Endothelial cell of umbilical vein (primary cell): Measurements from ENCODE around the gene PRMT9. TPM values are rescaled to one million over a fixed set of nuclear protein-coding genes. Genes with fewer than 3 reads are reported as not detected.

Experiments
- BruUV-seq: library from RNA; stranded (reverse); fragments of 400-500 nt; replicated peaks from 2 replicates; lab custom pipeline; 2021; lab: Mats Ljungman, UMichigan
- CTCF ChIA-PET: fragments of 300-600, 350-600 bp; sonication (Branson Sonifier 250); formaldehyde crosslinking; loops from one replicate; lab custom pipeline; 2021; ENCODE audit warnings: antibody characterized with exemption, inconsistent platforms; lab: Charles Lee
- POLR2A ChIA-PET: fragments of 300-600, 350-600 bp; sonication (Branson Sonifier 250); formaldehyde crosslinking; loops from one replicate; lab custom pipeline; 2021; ENCODE audit warnings: antibody characterized with exemption, inconsistent platforms; lab: Charles Lee
- DNase-seq: peaks from one replicate; pipeline ENCODE4 v3.0.0-alpha.2; 2011; ENCODE audit warnings: low read depth, low spot score
- FAIRE-seq: peaks from 2 replicates; lab custom pipeline; 2011; peaks lifted over from hg19 to GRCh38; lab: Jason Lieb, UNC
- H2AFZ ChIP-seq: 2 replicates; pipeline ENCODE4 v1.6.0; 2012; ENCODE audit warnings: low read depth, low read length, control low read depth, inconsistent platforms
- H3K27ac ChIP-seq: 2 replicates; pipeline ENCODE4 v1.5.1; 2011; ENCODE audit warnings: low read depth, mild to moderate bottlenecking, control low read depth, low read length, moderate library complexity; ENCODE audit not compliant: insufficient read depth
- H3K27me3 ChIP-seq, 2 experiments: 2 replicates each; pipeline versions ENCODE4 v1.6.0 to v1.6.1; 2011; ENCODE audit warnings: low read length in 2 of 2, mixed read lengths in 1 of 2; ENCODE audit not compliant: control insufficient read depth in 2 of 2, insufficient read depth in 2 of 2
- H3K36me3 ChIP-seq, 2 experiments: 2 replicates in 1 of 2; 3 replicates in 1 of 2; pipeline ENCODE4 v1.5.1; 2011; ENCODE audit warnings: low read length in 2 of 2, mild to moderate bottlenecking in 1 of 2, moderate library complexity in 1 of 2; ENCODE audit not compliant: control insufficient read depth in 2 of 2, insufficient read depth in 2 of 2; ENCODE audit errors: extremely low read depth in 1 of 2
- H3K4me1 ChIP-seq: 3 replicates; pipeline ENCODE4 v1.5.1; 2011; ENCODE audit warnings: mild to moderate bottlenecking, low read length; ENCODE audit not compliant: control insufficient read depth, insufficient read depth; ENCODE audit errors: extremely low read depth
- H3K4me2 ChIP-seq: 2 replicates; pipeline ENCODE4 v1.6.1; 2011; ENCODE audit warnings: low read length, control low read depth, mixed read lengths; ENCODE audit not compliant: insufficient read depth
- H3K4me3 ChIP-seq, 3 experiments: fragments of 200-600 bp in 1 of 3; sonication (generic), shearing (Covaris generic) in 1 of 3; replicated peaks in 1 of 3; 2 replicates each; pipeline ENCODE4 v1.5.1; 2011 to 2016; ENCODE audit warnings: control low read depth in 3 of 3, low read length in 3 of 3, mild to moderate bottlenecking in 2 of 3, inconsistent platforms in 1 of 3, low read depth in 1 of 3, moderate library complexity in 1 of 3; ENCODE audit not compliant: insufficient read depth in 1 of 3
- H3K79me2 ChIP-seq: 2 replicates; pipeline ENCODE4 v1.6.0; 2012; ENCODE audit warnings: low read length, inconsistent platforms; ENCODE audit not compliant: control insufficient read depth, insufficient read depth
- H3K9ac ChIP-seq: replicated peaks from 2 replicates; pipeline ENCODE3; 2011; ENCODE audit warnings: low read length, control low read depth; ENCODE audit not compliant: insufficient read depth; ENCODE audit errors: extremely low read depth
- H3K9me1 ChIP-seq: replicated peaks from 3 replicates; pipeline ENCODE4 v1.6.0; 2011; ENCODE audit warnings: mild to moderate bottlenecking, low read length; ENCODE audit not compliant: control insufficient read depth, insufficient read depth; ENCODE audit errors: extremely low read depth
- H3K9me3 ChIP-seq: replicated peaks from 2 replicates; pipeline ENCODE4 v1.5.1; 2012; ENCODE audit warnings: low read length, inconsistent platforms; ENCODE audit not compliant: control insufficient read depth, insufficient read depth
- H4K20me1 ChIP-seq: replicated peaks from 2 replicates; pipeline ENCODE3; 2011; ENCODE audit warnings: mild to moderate bottlenecking, low read length; ENCODE audit not compliant: control insufficient read depth, insufficient read depth; ENCODE audit errors: extremely low read depth
- EZH2 ChIP-seq: IDR thresholded peaks from 2 replicates; pipeline ENCODE4 v1.6.1; 2012; ENCODE audit warnings: borderline replicate concordance, low read depth, mild to moderate bottlenecking, moderate library complexity, low read length, inconsistent platforms; ENCODE audit not compliant: severe bottlenecking
- FOS ChIP-seq: IDR thresholded peaks from 2 replicates; pipeline ENCODE4 v1.6.1; 2011; ENCODE audit warnings: mild to moderate bottlenecking, low read length, moderate library complexity, borderline replicate concordance; ENCODE audit not compliant: insufficient read depth
- MAX ChIP-seq: IDR thresholded peaks from 2 replicates; pipeline ENCODE4 v1.6.1; 2011; ENCODE audit not compliant: insufficient read depth, insufficient read length
- MYC ChIP-seq: IDR thresholded peaks from one replicate; pipeline ENCODE4 v1.6.1; 2011; ENCODE audit warnings: mild to moderate bottlenecking, low read depth, low read length
- POLR2A ChIP-seq: IDR thresholded peaks from 2 replicates; pipeline ENCODE4 v1.6.1; 2012; ENCODE audit warnings: low read depth, mild to moderate bottlenecking, control low read depth, low read length
- dilution Hi-C: fragments of 300-500 bp; cut with MboI; formaldehyde crosslinking; loops from one replicate; pipeline ENCODE4 v1.15.0; 2019; ENCODE audit warnings: low sequenced_read_pairs; ENCODE audit not compliant: extremely low pct_ligation_motif_present
- intact Hi-C: fragments of 100-400 bp; cut with micrococcal nuclease; formaldehyde crosslinking; loops from one replicate; pipeline ENCODE4 v1.10.0; 2022
- polyA plus RNA-seq, 4 experiments: library from polyadenylated mRNA; depleted of rRNA in 3 of 4; stranded (reverse) in 3 of 4; unstranded in 1 of 4; fragments of >200 nt; gene quantifications; 2 replicates each; pipeline versions ENCODE4 v1.2.1 to v1.2.3, GENCODE V29; 2011 to 2012; ENCODE audit warnings: missing spikeins in 1 of 4
- total RNA-seq: library from RNA; stranded (reverse); gene quantifications from 2 replicates; pipeline ENCODE4 v1.2.3, GENCODE V29; 2021
- TF ChIP-seq, protein P1 (sequence below), 2 donors: IDR thresholded peaks; 1 replicate in 1 of 2; 2 replicates in 1 of 2; pipeline ENCODE4 v1.5.1; 2011; ENCODE audit warnings: low read length in 2 of 2, mild to moderate bottlenecking in 2 of 2, moderate library complexity in 2 of 2, control low read depth in 1 of 2, inconsistent platforms in 1 of 2, low read depth in 1 of 2; ENCODE audit not compliant: insufficient read depth in 1 of 2; ENCODE audit errors: extremely low read depth in 1 of 2

Gene PRMT9
- total and polyA plus RNA-seq, 2 donors (not counting 3 experiments of a cell fraction or from before 2014, with no cell fraction given): 3.2 to 9.0 TPM

- FAIRE-seq (no peak), DNase-seq (no peak)
- peaks cover 9% of the 10 kb centered on the region for H3K4me1 ChIP-seq
- TF ChIP-seq, protein P1, sequence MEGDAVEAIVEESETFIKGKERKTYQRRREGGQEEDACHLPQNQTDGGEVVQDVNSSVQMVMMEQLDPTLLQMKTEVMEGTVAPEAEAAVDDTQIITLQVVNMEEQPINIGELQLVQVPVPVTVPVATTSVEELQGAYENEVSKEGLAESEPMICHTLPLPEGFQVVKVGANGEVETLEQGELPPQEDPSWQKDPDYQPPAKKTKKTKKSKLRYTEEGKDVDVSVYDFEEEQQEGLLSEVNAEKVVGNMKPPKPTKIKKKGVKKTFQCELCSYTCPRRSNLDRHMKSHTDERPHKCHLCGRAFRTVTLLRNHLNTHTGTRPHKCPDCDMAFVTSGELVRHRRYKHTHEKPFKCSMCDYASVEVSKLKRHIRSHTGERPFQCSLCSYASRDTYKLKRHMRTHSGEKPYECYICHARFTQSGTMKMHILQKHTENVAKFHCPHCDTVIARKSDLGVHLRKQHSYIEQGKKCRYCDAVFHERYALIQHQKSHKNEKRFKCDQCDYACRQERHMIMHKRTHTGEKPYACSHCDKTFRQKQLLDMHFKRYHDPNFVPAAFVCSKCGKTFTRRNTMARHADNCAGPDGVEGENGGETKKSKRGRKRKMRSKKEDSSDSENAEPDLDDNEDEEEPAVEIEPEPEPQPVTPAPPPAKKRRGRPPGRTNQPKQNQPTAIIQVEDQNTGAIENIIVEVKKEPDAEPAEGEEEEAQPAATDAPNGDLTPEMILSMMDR (IDR thresholded peaks at IDR 0.05; ENCODE audit: extremely low read depth in 1 of 2, insufficient read depth in 1 of 2, low read depth in 1 of 2, low read length in 2 of 2): no peak
- no peak for TF ChIP-seq MYC
- TF ChIP-seq EZH2: no peak
- TF ChIP-seq POLR2A: no peak
- no peak for TF ChIP-seq MAX
- TF ChIP-seq FOS: no peak
- H3K9me3 ChIP-seq: no peaks in the 10 kb centered on the region
- no TSS peak for BruUV-seq
- H4K20me1 ChIP-seq: peaks cover 3% of the 10 kb centered on the region
- H3K9me1 ChIP-seq: peaks cover 3% of the 10 kb centered on the region
- peak overlapping the region; percentile 30 to 93 (median 90) for H3K4me3 ChIP-seq
- intact Hi-C loops: loop anchor here (1.0 to 10.0 kb wide), 3 partner anchors 67 to 828 kb away; partner anchors contain the start of genes NR3C2 and PRMT9
- ChIA-PET POLR2A (interaction anchor here (1.5 kb wide), 1 partner anchor 67 kb away, joined by 5 read pairs; the partner anchor contains the start of gene PRMT9), CTCF (interaction anchor here (0.9 to 4.1 kb wide), 9 partner anchors 12 to 249 kb away, joined by 3 to 73 read pairs (median 4); partner anchors contain the start of genes ARHGAP10 and PRMT9)
- dilution Hi-C loops: no loop called here
- H3K27me3 ChIP-seq: peaks cover 8 to 17% of the 10 kb centered on the region in 2 experiments
- H2AFZ ChIP-seq: peak overlapping the region; percentile 88
- H3K4me2 ChIP-seq: peak overlapping the region; percentile 96
- no peak overlapping the region for H3K9ac ChIP-seq
- H3K36me3 ChIP-seq: peaks cover 0 to 3% of the 10 kb centered on the region in 2 experiments
- H3K79me2 ChIP-seq: peaks cover 28% of the 10 kb centered on the region
- H3K27ac ChIP-seq: no peak overlapping the region
Observed at GRCh38 chr4:147616849-147617172, 67.2 kb downstream of the PRMT9 start.
